Central memory CD4-positive, alpha-beta T cell (primary cell): ENCODE data around the gene GALR3.

Source experiments
- DNase-seq: peaks from one replicate; pipeline ENCODE4 v3.0.0; 2022

The GALR3 gene

GRCh38 chr22:37824674-37825641 is 1.8 kb downstream of the GALR3 start:
- DNase-seq, result no peak

GRCh38 chr22:37827056-37827455 is 3.9 kb downstream of the GALR3 start:
- DNase-seq, result no peak

DNA sequence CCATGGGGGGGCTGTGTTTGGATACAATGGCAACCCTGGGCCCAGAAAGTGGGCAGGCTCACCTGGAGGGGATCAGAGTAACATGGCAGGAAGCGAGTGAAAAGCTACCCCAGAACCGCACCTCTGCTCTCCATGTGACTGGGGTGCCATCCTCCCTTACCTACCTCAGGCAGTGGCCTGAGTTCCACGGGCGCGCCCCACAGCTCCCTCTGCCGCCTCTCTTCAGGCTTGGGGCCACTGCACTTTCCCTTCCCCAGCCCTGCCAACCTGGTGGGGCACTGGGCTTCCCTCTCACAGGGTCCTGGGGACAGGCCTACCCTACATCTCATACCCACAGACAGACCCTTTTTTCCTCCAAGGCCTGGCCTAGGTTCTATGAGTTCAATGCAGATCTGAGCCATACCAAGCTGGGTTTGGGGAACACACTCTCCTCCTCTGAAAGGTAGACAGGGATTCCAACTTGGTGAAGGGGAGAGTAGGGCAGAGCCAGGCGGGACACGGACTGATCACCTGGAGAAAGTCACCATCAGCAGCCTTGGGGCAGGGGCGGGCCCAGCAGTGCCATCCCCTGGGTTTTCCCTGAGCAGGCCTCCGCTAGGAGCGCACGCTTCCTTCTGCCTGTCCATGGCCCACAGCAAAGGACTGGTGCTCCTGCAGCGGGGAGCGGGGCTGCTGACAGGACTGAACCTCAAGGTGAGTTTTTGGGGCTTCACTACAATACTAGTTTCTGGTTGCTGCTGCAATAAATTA is 7.1 kb downstream of the GALR3 start:
- no peak for DNase-seq

- DNase-seq, result no peak
These were observed 8.3 kb downstream of the GALR3 start for GRCh38 chr22:37831472-37831871.

DNA sequence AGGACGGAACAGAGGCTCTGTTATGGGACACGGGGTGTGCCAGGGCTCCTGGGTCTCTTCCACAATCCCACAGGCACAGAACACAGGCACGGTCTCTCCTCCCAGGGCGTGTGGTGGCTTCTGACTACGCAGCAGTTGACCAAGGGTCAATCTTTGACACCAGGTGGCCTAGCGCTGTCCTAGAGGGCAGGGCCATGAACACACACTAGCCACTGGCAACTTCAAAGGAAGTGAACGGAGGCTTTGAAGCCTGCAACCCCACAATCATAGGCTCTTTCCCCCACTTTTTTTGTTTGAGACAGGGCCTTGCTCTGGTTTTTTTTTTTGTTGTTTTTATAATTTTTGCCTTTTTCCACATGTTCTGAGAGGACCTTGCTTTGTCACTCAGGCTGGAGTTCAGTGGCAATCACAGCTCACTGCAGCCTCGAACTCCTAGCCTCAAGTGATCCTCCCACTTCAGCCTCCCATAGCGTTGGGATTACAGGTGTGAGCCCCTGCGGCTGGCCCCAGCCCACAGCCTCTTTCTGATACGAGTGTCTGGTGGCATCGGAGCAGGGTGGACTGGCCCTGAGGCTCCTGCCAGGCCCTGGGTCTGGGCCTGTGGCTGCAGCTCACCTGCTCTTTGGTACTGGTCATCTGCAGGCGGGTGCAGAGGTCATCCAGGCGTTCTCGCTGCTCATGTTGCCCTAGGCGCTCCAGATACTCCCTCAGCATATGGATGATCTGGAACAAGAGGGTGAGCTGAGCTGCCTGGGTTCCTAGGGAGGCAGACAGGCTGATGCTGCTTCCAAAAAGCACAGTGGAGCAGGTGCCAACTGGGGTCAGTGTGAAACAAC is 9.1 kb downstream of the GALR3 start:
- no peak for DNase-seq

DNA sequence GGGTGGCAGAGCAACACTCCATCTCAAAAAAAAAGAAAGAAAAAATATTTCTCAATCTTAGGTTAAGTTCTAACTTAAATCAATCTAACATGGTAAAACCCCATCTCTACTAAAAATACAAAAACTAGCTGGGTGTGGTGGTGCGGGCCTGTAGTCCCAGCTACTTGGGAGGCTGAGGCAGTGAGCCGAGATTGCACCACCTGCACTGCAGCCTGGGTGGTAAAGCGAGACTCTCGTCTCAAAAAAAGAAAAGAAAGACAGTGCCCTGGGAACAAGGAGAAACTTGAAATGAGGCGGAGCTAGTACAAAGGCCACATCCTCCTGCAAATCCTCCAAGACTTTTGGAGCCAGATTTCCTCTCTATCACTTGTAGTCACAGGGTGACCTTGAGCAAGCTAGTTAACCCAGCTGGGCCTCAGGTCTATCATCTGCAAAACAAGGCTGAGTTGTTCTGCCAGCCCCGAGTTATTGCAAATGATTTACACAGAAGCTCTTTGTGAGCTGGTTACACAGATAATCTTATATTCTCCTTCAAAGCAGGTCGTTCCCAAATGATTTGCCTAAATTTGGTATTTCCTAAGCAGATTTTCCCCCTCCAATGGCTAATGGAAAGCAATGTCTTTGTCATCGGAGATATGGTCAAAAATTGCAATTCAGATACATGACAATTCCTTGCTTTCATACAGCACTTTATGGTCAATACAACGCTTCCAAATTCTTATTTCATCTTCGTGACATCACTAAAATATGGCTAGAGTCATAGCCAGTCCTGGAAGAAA is 19.0 kb downstream of the GALR3 start:
- DNase-seq, result no peak

GRCh38 chr22:37843741-37844089 is 20.5 kb downstream of the GALR3 start:
- DNase-seq, result no peak

GRCh38 chr22:37844904-37845329 is 21.7 kb downstream of the GALR3 start:
- no peak for DNase-seq

DNA sequence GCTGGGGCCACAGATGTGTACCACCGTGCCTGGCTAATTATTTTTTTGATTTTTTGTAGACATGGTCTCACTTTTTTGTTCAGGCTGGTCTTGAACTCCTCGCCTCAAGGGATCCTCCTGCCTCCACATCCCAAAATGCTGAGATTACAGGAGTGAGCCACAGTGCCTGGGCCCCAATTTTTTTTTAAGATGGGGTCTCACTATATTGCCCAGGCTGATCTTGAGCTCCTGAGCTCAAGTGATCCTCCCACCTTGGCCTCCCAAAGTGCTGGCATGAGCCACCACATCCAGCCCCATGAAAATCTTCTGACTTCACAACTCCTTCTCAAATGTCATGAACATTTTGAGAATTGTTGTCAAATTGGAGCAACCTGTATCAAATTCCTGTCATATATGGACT is 23.3 kb downstream of the GALR3 start:
- DNase-seq, result no peak

DNA sequence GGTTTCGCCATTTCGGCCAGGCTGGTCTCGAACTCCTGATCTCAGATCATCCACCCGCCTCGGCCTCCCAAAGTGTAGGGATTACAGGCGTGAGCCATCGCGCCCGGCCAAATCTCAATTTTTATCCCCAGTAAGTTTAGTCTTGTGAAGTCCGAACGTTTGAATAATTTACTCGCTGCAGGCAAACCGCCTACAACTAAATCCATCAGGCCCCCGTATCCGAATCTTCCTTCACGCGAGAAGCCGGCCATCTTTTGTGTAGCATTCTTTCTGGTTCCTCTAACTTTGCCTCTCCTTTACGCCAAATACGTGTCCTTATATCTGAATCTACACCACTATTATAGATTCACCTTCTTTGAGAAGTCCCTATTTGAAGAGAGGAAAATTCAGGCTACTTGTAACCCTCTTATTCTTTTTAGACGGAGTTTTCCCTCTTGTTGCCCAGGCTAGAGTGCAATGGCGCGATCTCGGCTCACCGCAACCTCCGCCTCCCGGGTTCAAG is 25.5 kb downstream of the GALR3 start:
- no peak for DNase-seq

DNA sequence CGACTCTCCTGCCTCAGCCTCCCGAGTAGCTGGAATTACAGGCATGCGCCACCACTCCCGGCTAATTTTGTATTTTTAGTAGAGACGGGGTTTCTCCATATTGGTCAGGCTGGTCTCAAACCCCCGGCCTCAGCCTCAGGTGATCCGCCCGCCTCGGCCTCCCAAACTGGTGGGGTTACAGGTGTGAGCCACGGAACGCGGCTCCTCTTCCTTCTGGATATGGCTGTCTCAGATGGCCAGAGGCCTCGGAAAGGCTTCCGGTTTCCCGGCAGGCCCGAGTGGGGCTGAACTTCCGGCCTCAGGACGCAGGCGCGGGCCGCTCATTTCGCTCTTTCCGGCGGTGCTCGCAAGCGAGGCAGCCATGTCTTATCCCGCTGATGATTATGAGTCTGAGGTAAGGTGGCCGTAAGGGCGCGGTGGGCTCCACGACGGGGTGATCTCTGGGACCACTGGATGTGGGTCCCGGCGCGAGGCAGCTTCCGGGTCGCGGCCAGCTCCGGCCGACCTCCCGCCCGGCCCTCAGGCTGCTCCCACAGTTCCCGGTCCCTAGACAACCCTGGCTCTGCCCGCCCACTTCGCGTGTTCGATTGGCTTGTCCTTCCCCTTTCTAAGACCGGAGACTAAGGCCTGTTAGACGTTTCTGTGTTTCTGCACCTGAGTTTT is 26.0 kb downstream of the GALR3 start, which contains the start of gene EIF3L:
Gene EIF3L (plus strand): TSS at position 331 of the 663 bp plus-strand sequence. CDS start 31 bp downstream, at position 362.
- DNase-seq, result peak; percentile 85

- DNase-seq, result no peak
These were observed 27.6 kb downstream of the GALR3 start for GRCh38 chr22:37850801-37851200.

- no peak for DNase-seq
These were observed 29.2 kb downstream of the GALR3 start for GRCh38 chr22:37852418-37852817.

DNA sequence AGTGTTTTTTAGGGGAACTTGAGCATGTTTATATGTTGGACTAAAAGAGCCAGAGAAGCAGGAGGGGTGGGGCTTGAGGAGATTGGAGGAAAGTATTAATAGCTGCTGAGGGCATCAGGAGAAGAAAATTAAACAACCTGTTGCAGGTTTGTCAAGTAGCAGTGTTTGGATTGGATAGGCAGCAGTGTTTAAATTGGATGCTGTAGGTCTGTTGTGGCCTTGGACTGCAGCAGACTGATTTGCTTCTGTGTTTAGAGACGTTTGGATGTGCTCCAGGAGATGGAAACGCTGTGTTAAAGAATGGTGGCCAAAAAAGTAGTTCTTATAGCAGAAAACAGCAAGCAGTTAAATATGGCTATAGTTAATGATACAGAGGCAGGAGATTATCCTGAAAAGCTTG is 31.8 kb downstream of the GALR3 start:
- no peak for DNase-seq

DNA sequence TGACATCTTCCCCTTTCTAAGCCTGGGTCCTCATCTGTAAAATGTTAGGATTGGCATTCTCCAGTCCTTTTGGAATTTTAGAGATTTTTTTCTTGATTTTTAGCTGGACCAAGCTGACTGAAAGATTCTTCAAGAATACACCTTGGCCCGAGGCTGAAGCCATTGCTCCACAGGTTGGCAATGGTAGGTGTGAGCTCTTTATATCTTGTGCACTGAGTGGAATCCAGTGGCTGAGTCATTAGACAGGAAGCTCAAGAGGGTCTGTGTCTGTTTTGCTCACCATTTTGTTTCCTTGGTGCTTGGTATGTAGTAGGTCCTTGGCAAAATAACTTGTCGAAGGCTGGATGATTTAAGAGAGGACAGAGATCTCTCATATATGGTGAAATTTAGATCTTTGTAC is 32.3 kb downstream of the GALR3 start:
- no peak for DNase-seq

GRCh38 chr22:37860796-37861421 is 37.7 kb downstream of the GALR3 start:
- DNase-seq, result no peak

DNA sequence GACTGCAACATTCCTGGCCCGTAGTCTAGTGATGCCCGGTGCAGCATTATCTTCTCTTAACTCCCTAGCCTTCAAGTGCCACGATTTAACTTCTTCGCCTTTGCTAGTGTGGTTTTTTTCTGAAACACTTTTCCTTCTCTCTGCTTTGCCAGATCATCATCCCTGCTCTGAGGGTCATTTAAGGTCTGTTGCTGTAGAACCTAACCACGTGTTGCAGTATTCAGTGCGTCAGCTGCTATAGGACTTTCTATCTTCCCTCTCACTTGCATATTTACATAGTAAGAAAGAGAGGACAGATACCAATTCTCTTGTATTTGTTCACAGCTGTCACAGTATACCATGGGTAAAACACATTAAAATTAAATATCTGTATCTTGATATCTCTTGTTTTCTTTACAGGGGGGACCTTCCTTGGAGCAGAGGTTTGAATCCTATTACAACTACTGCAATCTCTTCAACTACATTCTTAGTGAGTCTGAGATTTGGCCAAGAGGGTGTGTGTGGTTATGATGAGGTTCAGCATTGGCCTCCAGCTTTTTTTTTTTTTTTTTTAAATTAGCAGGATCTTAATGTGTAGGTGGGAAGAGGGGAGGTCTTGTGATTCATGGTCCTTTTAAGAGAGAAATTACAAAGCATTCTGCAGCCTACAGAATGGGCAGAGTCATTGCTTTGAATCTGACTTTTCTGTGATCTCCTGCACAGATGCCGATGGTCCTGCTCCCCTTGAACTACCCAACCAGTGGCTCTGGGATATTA is 39.6 kb downstream of the GALR3 start:
- DNase-seq, result no peak

DNA sequence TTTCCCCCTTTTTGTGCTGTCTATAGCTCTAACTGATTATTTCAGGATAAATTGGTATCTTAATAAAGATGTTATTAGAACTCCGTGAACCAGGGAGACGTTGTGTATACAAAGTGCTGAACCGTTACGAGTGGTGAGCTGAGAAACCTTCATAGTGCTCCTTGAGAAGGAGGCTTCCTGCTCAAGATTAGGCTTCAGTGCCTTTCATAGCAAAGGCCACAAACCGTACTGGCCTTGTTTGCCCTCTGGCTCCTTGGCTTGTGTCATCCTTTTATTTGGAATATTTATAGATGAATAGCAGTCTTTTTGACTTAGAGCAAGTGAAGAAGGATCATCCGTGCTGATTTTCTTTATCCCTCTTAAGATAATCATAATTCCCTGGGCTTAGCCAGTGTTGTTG is 42.3 kb downstream of the GALR3 start:
- no peak for DNase-seq

DNA sequence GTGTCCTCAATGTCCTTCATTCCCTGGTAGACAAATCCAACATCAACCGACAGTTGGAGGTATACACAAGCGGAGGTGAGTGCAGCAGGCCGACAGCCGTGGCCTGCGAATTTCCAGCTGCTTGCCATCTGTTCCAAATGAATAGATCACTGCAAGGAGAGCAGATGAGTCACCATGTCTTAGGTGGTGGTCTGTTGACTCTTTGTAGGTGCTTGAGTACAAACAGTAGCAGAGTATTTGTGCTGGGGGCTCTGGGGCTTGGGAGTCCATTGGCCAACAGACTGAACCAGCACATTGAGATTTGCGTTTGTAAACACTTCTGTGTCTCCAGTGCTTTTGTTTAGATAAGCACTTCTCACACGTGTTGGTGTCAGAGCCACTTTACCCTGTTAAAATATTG is 47.1 kb downstream of the GALR3 start:
- DNase-seq, result no peak
